Measurements from ENCODE around the gene SCTR.

Gene SCTR

DNA sequence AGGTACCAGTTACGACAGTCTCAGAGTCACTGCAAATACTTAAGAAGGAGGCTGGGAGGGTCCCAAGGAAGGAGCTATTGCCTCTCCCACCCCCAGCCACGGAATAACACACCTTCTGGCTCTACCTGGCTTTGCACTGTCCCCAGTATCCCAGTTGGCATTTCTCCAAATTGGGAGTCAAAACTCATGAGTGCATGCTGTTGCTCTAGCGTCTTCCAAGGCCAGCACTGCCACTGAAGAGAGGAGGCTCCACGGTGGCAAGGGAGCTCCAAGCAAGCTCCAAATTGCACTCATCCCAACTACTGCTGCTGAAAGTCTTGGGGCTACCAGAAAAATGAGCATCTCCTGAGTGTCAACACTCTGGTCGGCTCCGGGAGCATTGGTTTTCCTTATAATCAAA lies 1.6 kb downstream of the SCTR start:
- no peak for DNase-seq

DNA sequence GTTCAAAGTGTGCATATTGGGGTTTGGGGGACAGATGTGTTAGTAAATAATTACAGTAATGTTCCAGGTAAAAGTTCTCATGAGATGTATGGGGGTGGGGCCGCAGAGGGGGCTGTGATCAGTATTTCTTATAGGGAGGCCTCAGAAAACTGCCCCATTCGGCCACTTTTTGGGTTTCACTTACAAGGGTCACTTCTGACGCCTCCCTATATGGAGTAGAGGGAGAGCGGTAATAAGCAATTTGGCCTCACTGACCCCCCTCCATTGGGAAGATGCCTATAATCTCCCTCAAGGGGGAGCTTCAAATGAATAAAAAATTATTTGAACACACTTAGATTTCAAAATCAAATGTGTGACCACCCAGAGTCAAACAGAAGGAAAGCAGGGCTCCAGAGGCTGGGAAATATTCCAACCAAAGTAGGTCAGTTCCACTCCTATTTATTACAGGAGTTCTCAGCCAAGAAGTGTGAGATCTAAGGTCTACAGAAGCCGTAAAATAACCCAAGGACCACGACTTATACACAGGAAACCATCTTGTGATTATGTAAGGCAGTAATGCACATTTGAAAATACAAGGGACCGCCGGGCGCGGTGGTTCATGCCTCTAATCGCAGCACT lies 2.7 kb downstream of the SCTR start:
- no peak for DNase-seq

- DNase-seq, result no peak
Measured at GRCh38 chr2:119520696-119521432, 3.4 kb downstream of the SCTR start.

DNA sequence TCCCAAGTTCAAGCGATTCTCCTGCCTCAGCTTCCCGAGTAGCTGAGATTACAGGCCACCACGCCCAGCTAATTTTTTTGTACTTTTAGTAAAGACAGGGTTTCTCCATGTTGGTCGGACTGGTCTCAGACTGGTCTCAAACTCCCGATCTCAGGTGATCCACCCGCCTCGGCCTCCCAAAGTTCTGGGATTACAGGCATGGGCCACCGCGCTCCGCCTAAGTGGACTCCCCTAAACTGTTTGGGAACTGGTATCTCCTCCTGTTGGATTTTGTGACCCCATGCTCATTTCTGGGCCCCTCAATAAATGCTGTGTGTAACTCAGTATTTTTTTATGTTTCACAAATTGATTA lies 5.2 kb downstream of the SCTR start:
- DNase-seq, result no peak

GRCh38 chr2:119518401-119519056 lies 5.8 kb downstream of the SCTR start:
- no peak for DNase-seq

DNA sequence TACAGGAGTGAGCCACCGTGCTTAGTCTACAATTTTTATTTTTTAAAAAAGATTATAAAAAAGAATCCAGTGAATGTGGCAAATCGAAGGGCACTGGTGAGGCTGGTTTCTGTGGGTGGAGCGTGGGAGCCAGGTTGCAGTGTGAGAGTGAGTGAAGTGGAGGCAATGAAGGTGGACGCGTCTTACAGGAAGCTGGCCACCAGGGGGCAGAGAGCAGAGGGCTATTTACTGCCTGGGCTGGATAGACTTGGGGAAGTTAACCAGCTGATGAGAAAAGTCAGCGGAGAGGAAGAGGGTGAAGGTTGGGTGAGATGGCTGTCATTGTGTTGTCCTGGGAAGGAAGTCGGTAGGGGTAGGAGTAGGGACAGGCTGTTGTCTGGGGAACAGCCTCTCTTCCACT lies 6.8 kb downstream of the SCTR start:
- DNase-seq, result no peak

GRCh38 chr2:119516121-119516520 lies 8.2 kb downstream of the SCTR start:
- DNase-seq, result no peak

DNA sequence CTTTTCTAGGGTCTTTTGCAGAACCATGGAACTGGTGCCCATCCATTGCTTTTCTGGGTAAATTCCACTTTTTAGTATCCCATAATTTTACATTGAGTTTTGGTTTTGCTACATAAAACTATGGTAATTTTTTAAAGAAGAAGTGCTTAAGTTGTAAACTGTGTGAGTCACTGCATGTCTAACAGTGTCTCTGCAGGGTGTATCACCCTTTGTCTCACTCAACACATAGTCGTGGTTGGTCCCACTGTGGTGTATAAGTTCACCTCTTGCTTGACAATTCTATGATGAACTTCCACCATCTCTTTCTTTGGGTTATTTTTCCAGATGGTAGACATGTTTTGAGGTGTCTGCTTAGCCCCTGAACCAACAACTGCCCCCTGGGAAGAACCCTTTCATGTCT lies 10.5 kb downstream of the SCTR start:
- no peak for DNase-seq

DNA sequence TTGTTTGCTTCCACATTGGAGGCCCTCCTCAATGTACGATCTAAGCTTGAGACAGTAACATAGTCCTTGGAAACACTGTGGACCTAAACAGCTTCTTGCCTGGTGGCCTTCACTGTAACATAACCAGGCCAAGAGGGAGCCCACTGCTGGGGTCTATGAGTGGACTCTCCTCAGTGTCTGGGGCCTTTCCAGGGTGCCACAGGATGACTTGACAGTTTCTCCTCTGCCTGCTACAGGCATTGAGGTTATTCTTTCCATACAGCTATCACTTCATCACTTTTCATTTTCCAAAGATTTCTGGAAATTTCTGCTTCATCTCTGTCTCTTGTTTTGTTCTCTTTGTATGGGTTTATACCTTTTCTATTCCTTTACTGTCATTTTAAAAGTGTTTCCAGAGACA lies 11.3 kb downstream of the SCTR start:
- DNase-seq, result no peak

DNA sequence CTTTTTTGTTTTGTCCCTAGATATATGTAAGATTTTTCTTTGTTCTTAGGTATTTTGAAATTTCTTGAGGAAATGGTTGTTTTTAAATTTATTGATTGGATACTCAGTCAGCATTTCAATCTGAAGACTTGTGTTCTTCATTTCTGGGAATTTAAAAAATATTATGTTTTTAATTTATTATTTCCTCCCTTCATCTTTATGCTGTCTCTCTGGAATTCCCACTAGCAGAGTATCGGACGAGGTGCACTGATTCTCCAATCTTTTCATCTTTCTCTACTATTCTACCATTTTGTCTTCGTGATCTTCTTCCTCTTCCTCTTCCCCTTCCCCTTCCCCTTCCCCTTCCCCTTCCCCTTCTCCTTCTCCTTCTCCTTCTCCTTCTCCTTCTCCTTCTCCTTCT lies 12.3 kb downstream of the SCTR start:
- DNase-seq, result no peak

DNA sequence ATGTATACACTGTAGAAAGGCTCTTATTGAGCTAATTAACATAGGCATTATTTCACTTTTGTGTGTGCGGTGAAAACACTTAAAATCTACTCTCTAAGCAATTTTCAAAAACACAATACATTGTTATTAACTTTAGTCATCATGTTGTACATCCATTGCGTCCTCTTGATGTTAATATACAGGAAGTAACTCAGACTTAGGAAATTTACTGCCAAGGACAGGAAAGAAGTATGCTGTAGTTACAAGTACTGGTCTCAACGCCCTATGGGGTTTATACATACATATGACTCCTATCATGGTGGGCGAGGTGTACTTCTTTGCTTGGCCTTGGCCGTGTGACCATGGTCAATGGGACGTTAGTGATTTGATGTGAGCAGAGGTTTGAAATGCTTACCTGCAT lies 15.5 kb downstream of the SCTR start:
- DNase-seq, result no peak

DNA sequence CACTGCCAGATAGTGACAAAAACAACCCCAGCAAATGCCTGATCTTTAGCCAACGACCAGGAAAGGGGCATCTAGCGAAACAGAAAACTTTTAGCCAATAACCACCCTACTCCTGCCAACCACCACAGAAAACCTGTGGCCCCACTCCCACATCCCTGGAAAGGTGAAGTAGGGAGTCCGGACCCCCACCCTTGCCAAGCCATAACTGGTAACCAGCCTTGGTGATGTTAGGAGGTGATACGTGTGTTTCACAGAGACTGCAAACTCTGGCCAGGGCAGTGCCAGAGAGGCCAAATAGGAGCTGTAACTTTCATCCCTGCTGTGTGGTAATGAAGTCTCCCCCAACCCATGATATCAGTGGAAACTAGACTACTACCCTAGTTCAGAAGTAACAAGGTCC lies 27.6 kb downstream of the SCTR start:
- DNase-seq, result no peak

GRCh38 chr2:119495948-119496347 lies 28.3 kb downstream of the SCTR start:
- DNase-seq, result no peak

DNA sequence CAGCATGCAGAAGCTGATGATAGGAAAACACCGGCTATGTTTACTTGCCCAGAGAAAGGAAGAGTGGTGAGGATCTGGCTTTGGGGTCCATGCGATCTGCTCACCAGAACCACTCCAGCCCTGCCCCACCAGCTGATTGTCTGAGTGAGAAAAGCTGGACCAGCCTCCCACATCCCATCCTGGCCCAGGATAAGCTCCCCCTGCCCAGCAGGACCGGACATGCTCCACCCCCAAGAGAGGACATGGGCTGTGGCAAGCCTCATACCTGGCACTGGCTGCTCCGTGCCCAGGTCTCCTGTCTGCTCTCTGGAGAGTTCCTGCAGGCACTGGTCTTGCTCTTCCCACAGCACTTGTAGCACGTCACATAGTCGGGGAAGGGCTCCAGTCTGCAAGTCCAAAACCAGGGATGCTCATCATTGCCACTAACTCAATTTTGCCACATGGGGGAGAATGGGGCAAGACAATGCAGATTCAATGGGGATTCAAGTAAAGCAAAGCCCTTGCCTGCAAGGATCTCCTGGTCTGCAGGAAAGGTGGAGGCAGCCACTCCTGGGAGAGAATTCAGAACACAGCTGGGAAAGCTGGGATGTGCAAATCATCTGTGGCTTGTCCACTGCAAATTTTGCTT lies 30.0 kb downstream of the SCTR start:
- DNase-seq, result no peak

DNA sequence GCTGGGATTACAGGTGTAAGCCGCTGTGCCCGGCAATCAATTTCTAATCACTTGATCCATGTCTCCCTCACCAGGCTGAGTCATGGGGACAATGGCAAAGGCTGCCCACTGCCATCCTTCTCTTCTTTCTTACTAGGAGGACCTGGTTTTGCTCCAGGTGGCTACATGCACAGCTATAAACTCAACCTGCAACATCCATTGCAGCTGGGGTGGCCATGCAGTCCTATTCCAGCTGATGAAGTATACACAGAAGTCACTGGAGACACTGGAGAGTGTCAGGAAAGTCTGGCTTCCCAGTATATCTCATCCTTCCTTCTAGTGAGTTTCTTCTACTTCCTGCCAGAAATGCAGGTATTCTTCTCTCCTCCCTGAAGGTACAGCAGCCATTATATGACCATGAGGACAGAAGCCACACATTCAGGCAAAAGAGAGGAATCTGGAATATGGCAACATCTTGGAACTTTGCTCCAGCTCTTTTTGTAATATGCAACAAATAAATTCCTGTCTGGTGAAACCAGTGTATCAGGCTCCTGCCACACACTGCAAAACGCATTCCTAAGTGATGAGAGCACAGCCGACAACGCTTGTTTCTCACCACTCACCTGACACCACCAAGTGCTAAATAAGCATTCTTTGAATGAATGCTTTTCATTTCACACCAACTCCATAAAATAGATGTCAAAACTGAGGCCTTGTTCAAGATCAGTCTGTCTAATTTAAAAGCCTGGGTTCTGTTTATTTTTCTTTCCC lies 32.3 kb downstream of the SCTR start:
- no peak for DNase-seq

DNA sequence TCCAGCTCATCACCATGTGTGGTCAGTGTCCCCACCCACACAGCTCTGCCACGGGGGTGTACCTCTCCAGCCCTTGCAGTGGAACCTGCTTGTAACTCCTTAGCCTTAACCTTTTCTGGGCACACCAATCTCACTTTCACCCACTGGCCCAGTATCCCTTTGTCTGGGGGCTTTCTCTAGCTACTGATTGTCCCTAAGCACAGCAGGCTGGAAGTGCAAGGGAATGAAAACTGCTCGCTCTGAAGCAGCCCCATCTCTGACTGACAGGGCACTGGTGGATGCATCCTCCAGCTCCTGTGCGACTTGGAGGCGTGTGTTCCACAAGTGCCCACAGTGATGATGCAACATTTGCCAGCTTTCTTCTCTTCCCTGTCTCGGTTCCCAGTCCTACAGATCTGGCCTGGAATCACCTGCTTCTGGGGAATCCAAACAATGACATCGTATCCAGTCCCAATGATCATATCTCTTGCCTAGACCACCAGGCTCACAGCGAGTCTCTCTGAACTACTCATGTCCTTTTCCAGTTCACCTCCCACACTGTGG lies 33.6 kb downstream of the SCTR start:
- DNase-seq, result no peak

- DNase-seq, result no peak
Measured at GRCh38 chr2:119490106-119490505, 34.2 kb downstream of the SCTR start.

- DNase-seq, result no peak
Measured at GRCh38 chr2:119489232-119489952, 34.9 kb downstream of the SCTR start.

DNA sequence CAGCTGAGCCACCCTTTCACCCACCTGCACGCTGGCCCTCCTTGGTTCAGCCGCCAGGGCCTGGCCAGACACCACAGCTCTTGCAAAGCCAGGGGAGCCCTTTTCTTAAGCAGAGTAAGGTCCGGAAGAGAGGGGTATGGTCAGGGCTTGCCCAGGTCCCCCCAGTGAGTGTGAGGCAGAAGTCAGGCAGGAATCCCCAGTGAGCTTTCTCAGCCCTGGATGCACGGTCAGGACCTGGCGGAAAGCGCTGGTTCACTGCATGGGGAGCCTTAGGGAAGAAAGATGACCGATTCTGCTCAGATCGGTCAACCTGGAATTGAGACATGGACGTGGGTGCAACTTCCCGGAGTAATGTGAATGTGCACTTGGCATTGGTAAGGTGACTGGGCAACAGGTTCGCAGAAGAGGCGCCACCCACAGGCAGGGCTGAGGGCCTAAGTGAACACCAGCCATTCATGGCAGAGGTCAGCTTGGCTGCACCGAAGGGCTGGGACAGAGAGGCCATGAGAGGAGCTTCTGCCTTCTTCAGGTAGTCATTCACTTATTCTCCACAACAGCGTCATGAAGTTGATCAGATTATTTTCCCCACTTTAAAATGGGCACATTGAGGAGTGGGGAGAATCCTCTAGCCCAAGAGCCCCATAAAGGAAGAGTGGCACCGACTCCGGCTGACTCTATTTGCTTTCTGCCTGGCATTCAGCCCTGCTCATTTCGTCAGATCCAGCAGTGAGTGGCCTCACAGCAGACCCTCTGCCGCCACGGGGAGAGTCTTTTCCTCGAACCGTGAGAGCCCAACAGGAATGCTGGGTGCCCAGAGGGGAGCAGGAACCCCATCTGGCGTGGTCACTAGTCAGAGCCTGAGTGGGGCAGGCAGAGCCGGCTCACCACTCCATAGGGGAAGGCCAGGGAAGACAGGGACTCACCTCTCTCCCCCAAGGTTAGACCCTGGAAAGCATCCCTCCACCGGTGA lies 35.8 kb downstream of the SCTR start:
- no peak for DNase-seq

- DNase-seq, result no peak
Measured at GRCh38 chr2:119487434-119488244, 36.6 kb downstream of the SCTR start.

Data from effector CD8-positive, alpha-beta T cell (primary cell).